GM03348 (cell line): ENCODE results near the gene CLECL1.

Experiments
- DNase-seq: peaks from one replicate; pipeline ENCODE4 v3.0.0; 2012; ENCODE audit warnings: low spot score

Gene CLECL1

DNA sequence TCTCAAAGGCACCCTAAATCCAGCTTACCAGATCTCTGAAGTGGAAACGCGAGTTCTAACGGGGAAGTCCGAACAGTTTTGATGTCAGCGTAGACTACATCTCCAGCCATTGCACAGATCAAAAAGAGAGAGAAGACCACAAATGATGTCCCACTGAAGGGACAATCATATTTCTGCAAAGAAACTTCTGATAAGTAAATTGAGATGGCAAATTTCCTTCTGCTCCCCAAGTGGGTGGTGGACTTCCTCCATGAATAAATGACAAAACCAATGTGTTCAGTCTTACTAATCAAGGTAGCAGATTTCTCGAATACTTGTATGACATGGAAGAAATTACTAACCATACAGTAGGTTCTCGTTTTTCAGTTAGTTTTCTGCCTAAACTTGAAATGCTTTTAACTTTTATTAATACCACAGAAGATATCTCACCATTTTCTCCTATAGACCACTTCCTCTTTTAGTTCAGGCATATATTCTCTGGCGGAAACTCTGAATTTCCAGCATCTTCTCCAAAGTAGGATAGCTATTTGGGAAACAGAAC lies at the start of gene CLECL1:
CLECL1 (minus strand) TSS at position 177 of the 541 bp plus-strand sequence.
- DNase-seq, result no peak

DNA sequence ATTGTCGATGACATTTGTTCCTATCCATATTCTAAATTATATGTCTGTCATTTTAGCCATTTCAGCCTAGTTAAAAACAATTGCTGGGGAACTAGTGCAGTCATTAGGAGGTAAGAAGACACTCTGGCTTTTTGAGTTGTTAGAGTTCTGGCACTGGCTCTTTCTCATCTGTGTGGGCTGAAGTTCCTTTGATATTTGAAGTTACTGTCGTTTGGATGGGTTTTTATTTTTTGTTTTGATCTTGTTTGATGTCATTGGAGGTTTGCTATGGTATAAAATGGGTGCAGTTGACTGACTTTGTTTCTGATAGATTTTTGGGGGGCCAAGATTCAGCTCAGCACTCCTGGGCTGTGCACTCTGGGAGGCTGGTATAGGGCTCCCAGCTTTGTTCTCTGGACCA lies 48.5 kb upstream of the CLECL1 start:
- DNase-seq, result no peak

DNA sequence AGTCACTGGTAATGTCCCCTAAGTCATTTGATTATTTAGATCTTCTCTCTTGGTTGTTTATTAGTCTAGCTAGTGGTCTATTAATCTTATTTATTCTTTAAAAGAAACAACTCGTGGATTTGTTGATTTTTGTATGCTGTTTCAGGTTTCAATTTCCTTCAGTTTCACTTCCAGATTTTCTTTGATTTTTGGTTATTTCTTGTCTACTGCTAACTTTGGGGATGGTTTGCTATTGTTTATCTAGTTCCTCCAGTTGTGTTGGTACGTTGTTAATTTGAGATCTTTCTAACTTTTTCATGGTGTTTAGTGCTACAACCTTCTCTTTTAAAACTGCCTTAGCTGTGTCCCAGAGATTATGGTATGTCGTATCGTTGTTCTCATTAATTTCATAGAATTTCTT lies 46.3 kb upstream of the CLECL1 start:
- no peak for DNase-seq

DNA sequence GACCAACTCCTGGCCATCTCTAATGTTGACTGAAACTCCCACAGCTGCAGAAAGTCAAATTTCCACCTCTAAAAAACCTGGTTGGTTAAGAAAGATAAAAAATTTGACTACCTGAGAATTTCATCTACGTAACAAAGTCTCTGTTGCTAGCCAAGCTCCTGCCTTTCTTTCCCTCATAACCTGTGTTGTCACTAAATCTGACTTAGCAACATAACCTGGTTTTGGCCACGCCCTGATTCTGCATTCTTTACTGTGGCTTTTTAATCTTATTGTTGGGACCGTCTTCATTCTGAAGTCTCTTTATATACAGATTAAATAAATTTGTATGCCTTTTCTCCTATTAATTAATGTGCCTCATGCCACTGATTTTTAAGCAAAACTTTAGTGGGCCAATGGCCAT lies 43.9 kb upstream of the CLECL1 start:
- no peak for DNase-seq

DNA sequence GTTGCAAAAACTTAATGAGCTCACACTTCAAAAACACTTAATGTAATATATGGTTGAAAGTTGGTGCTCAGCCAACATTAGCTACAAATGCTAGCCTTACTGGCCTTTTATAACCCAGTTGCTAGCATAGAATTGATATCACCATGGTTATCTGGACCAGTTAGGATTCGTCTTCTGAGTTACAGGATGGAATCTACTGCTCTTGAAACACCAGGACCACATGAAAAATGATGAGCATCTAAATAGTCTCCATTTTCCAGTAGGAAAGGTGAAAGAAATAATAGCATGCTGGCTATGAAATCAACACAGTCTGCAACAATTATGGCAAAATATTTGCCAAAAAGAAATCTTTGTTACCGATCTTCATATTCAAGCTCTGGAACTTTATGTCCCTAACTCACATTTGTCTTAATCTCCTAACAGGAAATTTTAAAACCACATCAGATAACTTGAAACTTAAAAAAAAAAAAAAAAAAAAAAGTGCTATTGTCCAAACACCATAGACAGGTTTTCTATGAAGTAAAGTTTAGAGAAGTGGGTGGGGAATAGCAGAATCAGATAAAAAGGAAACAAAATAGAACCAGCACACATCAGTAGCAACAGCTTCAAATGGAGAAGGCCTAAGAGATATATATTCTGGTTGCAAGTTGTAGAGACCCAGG lies 40.5 kb upstream of the CLECL1 start:
- no peak for DNase-seq

DNA sequence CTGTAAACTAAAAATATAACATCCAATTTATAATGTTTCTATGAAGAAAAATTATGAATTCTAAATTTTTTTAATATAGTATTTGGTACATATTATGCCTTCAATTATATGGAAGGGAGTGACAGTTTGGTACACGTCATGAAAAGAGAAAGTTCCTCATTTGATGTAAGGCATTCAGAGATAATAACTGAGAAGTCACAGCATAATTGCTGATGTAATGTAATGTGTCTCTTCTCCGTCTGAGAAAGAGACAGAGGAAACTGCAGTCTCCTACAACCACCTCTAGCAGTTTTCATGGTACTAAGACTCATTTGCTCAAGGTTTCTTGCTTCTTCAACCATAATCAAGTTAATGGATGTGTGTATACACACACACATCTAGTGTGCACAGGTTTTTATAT lies 30.1 kb upstream of the CLECL1 start:
- DNase-seq, result no peak

DNA sequence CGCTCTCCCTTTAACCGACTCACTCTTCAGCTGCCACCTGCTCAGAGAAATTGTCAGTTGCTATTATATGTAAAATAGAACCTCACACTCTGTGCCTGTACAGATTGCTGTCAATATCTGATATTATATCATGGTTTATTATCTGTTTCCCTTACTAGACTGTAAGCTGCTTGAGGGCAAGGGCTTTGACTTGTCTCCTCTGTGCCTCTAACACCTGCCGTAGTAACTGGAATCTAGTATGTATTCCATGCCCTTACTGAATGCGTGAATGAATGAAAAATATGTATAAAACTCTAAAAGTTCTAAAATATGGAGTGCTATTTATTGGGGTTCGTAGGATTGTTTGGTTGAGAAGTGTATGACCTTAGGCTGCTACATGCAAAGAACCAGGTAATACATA lies 29.5 kb upstream of the CLECL1 start:
- no peak for DNase-seq

DNA sequence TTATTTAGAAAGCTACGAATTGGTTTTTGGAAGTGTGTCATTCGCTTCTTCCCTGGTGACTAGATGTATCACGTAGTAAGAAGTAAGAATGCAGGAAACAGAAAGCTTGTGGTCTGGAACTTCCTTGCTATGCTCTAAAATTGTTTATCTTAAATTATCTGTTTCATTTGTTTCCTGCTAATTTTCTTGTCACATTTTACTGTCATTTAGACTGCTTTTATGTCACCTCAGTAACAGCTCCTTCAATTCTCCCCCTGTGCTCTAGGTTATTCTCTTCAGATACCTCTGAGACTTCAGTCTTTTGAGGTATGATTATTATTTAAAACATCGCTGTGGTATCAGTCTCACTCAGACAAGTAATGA lies 28.5 kb upstream of the CLECL1 start:
- no peak for DNase-seq

DNA sequence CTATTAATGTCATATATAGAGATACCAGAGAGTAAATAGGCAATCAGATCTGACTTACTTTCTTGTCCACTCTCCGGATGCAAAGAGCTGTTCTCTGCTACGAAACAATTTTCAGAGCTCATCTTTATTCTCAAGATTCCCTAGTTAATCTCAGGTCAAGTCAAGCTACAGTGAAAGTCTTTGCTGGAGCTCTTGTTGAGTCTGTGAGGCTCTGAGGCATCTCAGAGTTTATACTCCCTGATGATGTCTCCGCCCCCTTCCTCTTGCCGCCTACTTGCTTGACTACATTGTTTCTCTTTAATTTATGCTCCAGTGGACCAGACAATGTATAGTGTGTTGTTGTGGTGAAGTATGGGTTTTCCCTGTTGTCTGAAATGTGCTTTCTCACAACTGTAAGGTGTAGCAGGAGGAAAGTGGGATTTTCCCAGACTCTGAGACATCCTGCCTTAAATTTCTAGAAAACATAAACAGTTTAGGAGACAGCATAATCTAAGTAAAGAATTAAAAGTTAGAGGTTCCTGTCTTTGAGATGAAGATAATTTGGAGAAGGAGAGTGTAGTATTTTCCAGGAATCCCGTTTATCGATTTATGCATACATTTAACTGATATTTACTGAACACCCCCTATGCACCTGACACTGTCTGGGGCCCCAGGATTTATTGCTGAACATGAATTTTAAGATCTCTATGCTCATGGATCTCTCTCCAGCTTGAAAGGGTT lies 28.0 kb upstream of the CLECL1 start, which contains the start of gene CD69:
CD69 (minus strand) TSS at position 203 of the 720 bp plus-strand sequence; CDS start at position 122, 81 bp downstream.
- no peak for DNase-seq

DNA sequence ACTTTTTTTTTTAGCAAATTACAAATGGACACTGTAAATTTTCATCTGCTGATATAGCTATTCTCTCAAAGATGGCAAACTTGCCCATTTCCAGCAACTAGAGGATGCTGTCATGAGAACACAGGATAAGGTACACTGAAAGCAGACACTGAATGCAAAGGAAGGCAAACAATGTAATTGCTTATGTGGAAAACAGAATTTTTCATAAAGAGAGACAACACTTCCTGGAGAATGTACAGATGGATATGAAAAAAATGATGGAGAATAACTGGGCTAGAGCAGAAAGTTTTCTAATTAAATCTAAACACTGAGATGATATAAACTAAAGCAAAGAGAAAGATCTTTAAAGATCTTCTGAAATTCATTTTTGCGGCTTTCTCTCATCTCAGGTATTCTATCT lies 27.2 kb upstream of the CLECL1 start:
- DNase-seq, result no peak

DNA sequence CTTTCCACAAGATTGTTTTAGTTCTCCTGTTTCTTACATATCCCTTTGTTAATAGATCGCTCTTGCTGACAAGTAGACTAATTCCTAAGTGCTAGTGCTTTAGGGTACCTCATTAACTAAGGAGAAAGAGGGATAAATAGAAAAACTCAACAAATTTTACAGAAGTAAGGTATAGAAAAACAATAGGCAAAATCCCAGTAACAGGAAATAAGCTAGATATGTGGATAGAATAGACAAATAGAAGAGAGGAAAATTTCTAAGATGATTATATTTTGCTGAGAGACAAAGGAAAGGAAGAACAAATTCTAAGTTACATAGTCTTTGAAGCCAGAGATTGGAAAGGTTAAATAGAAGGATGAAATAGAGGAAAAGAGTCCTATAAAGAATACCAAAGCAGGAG lies 26.8 kb upstream of the CLECL1 start:
- no peak for DNase-seq

DNA sequence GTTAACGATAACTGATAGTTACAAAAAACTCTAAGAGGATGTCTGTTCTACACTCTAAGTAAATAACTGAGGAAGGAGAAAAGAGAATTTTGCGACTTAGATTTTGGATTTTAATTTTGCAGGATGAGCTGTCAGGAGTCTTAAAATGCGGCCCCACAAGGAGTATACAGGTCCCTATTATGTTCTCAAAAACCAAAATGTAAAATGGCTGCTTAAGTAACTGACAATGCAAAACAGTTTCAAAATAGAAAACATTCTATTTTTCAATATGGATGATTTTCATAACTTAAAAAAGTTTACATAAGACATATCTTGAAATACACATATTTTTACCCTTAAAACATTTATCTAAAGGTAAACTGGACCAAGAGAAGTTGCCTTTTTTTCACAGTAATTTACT lies 25.2 kb upstream of the CLECL1 start:
- no peak for DNase-seq

DNA sequence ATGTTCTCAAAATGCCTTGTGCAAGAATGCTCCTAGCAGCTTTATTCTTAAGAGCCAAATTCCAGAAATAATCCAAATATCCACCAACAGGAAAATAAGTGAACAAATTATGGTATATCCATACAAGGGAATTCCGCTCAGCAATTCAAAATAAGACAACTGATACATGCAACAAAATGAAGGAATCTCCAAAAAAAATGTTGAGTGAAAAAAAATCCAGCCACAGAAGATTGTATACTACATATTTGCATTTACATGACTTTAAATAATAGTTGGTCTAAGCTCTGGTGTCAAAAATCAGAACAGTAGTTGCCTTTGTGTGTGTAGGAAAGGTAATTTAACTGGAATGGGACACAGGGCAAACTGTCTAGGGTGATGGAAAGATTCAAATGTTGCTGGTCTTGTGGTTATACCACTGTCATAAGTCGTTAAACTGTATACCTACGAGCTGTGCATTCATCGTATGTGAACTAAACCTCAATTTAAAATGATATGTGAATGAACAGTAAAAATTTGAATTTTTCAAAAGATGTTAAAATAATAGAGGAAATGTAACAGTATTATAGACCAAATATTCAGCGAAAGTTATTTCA lies 24.6 kb upstream of the CLECL1 start:
- no peak for DNase-seq

DNA sequence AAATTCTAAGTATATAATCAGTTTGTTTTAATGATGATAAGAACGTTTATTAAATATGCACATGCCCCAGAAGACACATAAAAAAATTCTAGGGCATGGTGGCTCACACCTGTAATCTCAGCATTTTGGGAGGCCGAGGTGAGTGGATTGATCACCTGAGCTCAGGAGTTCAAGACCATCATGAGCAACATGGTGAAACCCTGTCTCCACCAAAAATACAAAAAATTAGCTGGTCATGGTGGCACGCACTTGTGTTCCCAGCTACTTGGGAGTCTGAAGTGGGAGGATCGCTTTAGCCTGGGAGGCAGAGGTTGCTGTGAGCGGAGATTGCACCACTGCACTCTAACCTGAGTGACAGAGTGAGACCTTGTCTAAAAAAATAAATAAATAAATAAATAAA lies 23.8 kb upstream of the CLECL1 start:
- DNase-seq, result no peak

DNA sequence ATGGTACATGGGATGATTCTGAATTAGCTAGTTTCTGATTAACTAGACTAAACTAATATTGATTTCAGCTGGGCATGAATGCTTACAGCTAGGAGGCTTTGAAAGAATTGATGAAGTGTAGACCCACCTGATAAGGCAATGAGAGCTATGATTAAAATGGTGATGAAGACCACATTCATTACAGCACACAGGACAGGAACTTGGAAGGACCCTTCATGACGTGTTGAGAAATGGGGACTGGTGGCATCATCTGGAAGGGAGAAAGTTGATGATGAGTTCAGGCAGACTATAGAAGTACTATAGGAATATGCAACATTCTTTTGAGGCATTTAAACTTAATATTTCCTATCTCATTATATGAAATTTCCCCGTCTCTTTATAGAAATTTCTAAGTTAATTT lies 23.3 kb upstream of the CLECL1 start:
- no peak for DNase-seq

DNA sequence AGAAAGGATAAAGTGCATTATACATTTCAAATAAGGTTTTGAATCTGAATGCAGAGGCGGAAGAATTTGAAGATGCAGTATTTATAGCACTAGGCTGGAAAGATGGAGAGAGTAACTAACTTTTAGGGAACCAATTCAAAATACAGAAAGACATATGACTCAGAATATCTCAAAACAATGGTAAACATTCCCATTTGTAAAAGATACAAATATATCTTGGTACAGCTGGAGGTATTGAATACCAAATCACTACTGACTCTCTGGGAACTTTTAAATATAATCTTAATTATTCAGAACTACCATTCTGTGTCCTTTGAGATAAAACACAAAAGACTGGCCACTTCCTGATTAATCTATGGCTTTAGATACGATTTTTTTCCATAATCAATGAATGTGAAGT lies 22.7 kb upstream of the CLECL1 start:
- no peak for DNase-seq

DNA sequence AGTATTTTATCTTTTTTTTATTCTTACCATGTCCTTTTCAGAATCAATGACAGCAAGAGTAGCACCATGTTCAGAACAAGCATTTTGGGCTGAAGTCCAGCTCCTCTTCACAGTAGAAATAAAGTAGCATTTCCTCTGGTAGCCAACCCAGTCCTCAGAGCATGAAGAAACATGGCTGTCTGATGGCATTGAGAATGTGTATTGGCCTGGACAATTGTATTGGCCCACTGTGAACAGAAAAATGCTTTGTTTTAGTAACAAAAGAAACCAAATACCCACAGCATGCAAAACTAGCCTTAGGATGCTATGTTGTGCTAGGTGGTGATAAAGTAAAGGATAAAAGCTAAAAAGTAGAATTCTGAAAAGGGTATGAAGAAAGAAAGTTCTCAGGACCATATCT lies 22.1 kb upstream of the CLECL1 start:
- no peak for DNase-seq

DNA sequence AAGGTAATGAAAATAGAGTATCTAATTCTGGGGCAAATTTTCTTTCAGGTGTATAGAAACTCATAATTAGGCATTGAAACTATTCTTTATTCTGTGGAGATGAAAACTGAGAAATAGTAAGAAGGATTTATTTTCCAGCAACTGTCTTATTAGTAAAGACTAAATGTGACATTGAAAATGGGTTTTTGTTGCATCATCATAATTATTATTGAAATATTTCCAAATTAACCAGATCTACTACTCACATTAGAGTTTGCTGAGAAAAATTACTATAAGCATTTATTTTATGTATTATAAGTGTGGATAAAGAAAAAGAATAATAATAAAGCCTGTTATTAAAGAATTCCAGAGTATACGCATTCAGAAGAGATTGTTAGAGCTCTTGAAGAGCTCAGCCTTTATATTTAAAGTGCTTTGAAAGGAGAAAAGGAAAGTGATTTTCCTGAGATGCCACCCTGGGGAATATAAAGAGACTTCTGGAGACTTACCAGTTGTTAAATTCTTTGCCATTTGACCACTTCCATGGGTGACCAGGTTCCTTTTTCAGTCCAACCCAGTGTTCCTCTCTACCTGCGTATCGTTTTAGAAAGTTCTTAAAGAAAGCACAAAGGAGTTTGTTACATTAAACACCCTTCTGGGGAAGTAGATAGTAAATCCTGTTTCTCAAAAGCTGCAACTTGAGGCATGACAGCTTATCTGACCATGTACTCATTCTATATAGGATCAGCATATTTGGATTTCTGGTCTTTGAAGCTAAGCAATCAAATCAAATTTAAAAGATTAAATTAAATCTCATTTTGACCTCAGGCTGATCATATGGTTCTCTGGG lies 21.4 kb upstream of the CLECL1 start:
- no peak for DNase-seq

DNA sequence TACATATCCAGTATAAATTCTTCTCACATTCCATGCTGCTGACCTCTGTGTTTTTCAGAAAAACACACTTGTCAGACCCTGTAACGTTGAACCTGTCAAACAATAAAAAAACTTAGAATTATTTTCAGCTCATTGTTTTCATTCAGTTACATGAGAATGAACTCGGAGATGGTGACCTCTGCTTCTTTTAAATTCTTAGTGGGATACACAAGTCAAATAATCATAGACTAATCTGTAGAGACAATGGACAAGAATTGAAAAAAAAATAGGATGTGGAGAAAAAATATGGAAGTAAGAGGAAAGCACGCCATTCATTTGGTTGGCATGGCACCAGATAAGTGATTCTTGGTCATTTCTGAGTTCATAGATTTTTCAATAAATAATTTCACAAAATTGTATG lies 20.6 kb upstream of the CLECL1 start:
- no peak for DNase-seq

DNA sequence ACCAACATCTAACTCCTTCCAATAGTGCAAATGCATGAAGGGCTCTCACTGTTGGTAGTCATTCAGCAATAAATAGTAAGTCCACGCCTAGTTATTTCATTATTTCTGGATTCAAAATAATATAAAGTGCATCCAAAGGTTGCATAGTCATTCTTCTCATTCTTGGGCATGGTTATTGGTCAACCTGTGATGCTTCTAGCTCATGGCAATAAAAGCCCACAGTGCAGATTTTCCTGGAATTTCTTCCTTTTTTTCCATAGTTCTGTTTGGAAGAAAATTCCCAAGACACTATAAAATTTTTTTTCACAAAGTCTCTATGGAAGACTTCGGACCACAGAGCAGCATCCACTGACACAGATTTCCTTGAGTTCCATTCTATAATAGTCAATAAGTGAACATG lies 20.2 kb upstream of the CLECL1 start:
- no peak for DNase-seq

DNA sequence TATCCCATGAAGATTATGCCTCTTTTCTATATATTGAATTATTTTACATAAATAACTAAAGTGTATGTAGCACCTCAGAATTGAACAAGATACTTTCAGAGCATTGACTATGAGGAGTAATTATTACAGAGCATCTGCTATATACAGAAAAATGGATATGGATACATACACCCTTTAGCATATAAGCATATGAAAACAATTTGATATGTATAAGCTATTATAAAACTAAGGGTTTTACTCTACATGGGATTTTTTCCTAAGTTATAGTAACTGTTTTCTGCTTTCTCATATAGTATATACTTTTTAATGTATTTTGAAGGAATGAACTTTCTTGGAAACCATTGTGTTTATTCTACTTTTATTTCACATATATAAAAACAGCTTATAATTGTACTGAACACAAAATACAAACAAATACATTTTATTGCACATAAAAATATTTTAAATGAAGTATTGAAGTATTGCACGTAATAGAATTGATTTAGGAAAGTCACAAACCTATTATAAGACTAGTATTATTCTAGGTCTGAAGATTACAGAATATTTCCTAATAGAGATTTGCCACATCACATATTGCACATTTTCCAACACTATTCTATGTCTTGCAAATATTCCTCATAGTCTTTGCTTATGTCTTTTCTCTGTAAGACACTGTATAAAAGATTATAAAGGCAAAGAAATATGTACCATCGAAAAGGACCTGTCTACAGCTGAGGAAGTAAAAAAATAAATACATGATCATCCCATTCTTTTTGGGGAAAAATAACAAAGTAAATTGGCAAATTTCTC lies 19.4 kb upstream of the CLECL1 start:
- DNase-seq, result no peak
